ENCODE data around the gene OR10P1. TPM values are rescaled to one million over a fixed set of nuclear protein-coding genes. Genes with fewer than 3 reads are reported as not detected.
"Not testable (repeated sequence)": the region's sequence is repeated elsewhere in the genome, so short reads cannot be mapped to it uniquely, and the experiment has no call there.

OR10P1 gene, protein sequence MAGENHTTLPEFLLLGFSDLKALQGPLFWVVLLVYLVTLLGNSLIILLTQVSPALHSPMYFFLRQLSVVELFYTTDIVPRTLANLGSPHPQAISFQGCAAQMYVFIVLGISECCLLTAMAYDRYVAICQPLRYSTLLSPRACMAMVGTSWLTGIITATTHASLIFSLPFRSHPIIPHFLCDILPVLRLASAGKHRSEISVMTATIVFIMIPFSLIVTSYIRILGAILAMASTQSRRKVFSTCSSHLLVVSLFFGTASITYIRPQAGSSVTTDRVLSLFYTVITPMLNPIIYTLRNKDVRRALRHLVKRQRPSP
- not detected in 2 replicates for total RNA-seq

DNA sequence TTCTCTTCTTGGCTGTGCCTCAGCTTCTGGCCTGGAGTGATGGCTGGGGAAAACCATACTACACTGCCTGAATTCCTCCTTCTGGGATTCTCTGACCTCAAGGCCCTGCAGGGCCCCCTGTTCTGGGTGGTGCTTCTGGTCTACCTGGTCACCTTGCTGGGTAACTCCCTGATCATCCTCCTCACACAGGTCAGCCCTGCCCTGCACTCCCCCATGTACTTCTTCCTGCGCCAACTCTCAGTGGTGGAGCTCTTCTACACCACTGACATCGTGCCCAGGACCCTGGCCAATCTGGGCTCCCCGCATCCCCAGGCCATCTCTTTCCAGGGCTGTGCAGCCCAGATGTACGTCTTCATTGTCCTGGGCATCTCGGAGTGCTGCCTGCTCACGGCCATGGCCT lies at the start of gene OR10P1:
OR10P1 (plus strand) TSS at position 40 of the 400 bp plus-strand sequence; CDS start at position 40, 0 bp downstream.
- H3K27me3 ChIP-seq (ENCODE audit: control insufficient read depth, insufficient read depth, low read length), result peaks cover 2% of the 10 kb centered on the region
- no peak for DNase-seq (ENCODE audit: low read depth)
- no peak for FAIRE-seq
- TF ChIP-seq, protein P1, sequence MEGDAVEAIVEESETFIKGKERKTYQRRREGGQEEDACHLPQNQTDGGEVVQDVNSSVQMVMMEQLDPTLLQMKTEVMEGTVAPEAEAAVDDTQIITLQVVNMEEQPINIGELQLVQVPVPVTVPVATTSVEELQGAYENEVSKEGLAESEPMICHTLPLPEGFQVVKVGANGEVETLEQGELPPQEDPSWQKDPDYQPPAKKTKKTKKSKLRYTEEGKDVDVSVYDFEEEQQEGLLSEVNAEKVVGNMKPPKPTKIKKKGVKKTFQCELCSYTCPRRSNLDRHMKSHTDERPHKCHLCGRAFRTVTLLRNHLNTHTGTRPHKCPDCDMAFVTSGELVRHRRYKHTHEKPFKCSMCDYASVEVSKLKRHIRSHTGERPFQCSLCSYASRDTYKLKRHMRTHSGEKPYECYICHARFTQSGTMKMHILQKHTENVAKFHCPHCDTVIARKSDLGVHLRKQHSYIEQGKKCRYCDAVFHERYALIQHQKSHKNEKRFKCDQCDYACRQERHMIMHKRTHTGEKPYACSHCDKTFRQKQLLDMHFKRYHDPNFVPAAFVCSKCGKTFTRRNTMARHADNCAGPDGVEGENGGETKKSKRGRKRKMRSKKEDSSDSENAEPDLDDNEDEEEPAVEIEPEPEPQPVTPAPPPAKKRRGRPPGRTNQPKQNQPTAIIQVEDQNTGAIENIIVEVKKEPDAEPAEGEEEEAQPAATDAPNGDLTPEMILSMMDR (IDR thresholded peaks at IDR 0.05; ENCODE audit: insufficient read depth, low read length, severe bottlenecking), result no peak
- H3K4me3 ChIP-seq (ENCODE audit: low read depth, low read length), result no peak within 1 kb of the TSS
- H3K36me3 ChIP-seq (ENCODE audit: control insufficient read depth, insufficient read depth, low read length), result no peaks in the 10 kb centered on the region

DNA sequence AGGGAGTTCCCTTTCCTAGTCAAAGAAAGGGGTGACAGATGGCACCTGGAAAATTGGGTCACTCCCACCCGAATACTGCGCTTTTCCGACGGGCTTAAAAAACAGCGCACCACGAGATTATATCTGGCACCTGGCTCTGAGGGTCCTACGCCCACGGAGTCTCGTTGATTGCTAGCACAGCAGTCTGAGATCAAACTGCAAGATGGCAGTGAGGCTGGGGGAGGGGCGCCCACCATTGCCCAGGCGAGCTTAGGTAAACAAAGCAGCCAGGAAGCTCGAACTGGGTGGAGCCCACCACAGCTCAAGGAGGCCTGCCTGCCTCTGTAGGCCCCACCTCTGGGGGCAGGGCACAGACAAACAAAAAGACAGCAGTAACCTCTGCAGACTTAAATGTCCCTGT lies 46.5 kb upstream of the OR10P1 start:
- H3K36me3 ChIP-seq (ENCODE audit: control insufficient read depth, insufficient read depth, low read length); DNase-seq (ENCODE audit: low read depth); FAIRE-seq; H3K4me3 ChIP-seq (ENCODE audit: low read depth, low read length); H3K27me3 ChIP-seq (ENCODE audit: control insufficient read depth, insufficient read depth, low read length): not testable (repeated sequence)

DNA sequence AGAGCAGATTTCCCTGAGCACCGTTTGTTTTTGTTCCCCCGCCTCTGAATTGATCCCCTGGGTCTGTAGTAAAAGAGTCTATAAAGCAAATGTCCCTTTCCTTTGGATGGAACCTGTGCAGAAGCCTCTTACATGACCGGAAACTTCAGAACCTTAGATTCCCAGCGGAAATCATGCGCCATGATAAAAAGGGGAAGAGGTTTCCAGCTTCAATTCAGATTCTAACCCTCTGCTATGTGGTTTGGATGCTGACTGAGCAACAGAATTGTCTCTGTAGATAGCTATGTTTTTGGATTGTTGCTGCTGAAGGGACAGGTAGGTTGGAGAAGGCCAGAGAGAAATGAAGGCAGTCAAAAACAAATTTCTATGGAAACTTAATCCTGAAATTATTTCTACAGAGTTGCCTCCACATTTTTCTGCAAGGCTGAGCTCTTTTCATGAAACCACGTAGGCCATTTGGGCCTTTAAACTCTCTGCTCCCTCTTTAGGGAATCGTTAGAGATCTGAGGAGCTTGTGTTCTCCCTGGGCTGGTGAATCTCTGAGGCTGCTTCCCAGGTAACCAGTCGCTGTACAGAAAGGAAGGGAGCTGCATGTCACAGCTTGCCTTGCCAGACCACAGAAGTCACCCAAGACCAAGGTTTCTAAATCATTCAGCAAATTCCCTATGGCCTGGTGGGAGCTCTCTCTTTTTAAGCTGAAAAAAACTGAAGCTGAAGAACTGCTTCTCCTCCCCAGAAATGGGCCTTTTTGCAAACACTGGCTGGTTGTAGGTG lies 28.7 kb upstream of the OR10P1 start:
- no peaks in the 10 kb centered on the region for H3K36me3 ChIP-seq (ENCODE audit: control insufficient read depth, insufficient read depth, low read length)
- TF ChIP-seq, protein P1 (IDR thresholded peaks at IDR 0.05; ENCODE audit: insufficient read depth, low read length, severe bottlenecking), result no peak
- peak; percentile 74 for DNase-seq (ENCODE audit: low read depth)
- FAIRE-seq, result no peak
- H3K4me3 ChIP-seq (ENCODE audit: low read depth, low read length), result no peak overlapping the region
- no peaks in the 10 kb centered on the region for H3K27me3 ChIP-seq (ENCODE audit: control insufficient read depth, insufficient read depth, low read length)

DNA sequence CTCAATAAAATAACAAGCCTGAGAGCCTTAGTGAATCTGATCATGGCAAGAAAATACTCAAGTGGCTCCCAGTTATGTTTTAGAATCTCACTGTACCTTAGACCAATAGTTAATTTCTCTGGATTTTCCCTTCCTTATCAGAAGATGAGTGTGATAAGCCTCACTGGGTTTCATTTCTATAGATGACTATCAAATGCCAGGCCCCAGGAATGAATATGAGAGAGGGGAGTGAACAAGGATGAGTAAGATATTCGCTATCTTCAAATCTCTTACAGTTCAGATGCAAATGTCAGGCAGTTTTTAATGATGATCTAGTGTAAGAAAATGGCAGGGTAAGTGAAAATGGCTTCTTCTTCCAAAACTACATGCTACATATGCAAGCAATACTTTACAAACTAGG lies 26.1 kb upstream of the OR10P1 start:
- TF ChIP-seq, protein P1 (IDR thresholded peaks at IDR 0.05; ENCODE audit: insufficient read depth, low read length, severe bottlenecking), result no peak
- H3K27me3 ChIP-seq (ENCODE audit: control insufficient read depth, insufficient read depth, low read length), result no peaks in the 10 kb centered on the region
- H3K4me3 ChIP-seq (ENCODE audit: low read depth, low read length), result no peak overlapping the region
- no peaks in the 10 kb centered on the region for H3K36me3 ChIP-seq (ENCODE audit: control insufficient read depth, insufficient read depth, low read length)
- DNase-seq (ENCODE audit: low read depth) (no peak), FAIRE-seq (no peak)

DNA sequence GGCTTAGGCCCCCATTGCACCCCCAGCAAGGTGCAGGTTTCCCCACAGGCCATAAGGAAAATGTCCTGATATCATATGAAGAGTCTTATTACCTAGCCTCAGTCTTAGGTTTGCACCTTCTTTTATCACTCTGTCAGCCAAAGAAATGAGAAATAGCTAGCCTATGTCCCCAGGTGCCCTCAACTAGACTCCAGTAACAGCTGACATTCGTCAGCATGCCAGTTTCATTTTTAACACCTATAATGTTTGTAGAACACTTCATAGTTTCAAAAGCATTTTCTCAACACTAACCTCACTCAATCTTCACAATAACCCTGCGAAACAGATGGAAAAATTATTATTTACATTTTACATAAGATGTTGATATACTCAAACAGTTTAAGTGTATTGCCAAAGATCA lies 24.0 kb upstream of the OR10P1 start:
- DNase-seq (ENCODE audit: low read depth), result no peak
- H3K27me3 ChIP-seq (ENCODE audit: control insufficient read depth, insufficient read depth, low read length), result no peaks in the 10 kb centered on the region
- no peak overlapping the region for H3K4me3 ChIP-seq (ENCODE audit: low read depth, low read length)
- FAIRE-seq, result no peak
- H3K36me3 ChIP-seq (ENCODE audit: control insufficient read depth, insufficient read depth, low read length), result no peaks in the 10 kb centered on the region
- TF ChIP-seq, protein P1 (IDR thresholded peaks at IDR 0.05; ENCODE audit: insufficient read depth, low read length, severe bottlenecking), result no peak

DNA sequence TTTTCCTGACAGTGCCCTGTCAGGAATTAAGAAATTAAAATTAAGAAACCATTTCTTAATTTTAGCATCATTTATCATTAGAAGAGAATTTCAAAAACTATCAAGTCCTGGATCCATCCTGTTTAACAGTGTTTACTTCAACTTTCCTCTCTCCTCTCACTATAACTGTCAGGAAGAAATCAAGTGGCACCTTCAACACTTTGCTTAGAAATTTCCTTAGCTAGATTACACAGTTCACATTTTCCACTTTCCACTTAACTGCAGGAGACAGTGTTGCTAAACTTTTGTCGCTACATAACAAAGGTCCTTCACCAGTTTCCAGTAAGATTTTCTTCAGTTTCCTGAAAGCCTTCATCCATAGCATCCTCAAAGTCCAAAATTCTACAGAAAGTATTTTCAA lies 21.9 kb upstream of the OR10P1 start:
- FAIRE-seq, result no peak

More for the DNA sequence above, 21.9 kb upstream of the OR10P1 start:
- H3K4me3 ChIP-seq (ENCODE audit: low read depth, low read length), result no peak overlapping the region
- DNase-seq (ENCODE audit: low read depth), result no peak
- no peaks in the 10 kb centered on the region for H3K36me3 ChIP-seq (ENCODE audit: control insufficient read depth, insufficient read depth, low read length)
- H3K27me3 ChIP-seq (ENCODE audit: control insufficient read depth, insufficient read depth, low read length), result no peaks in the 10 kb centered on the region
- TF ChIP-seq, protein P1 (IDR thresholded peaks at IDR 0.05; ENCODE audit: insufficient read depth, low read length, severe bottlenecking), result no peak
